K562 (cell line): ENCODE data around the gene ID1. TPM values are rescaled to one million over a fixed set of nuclear protein-coding genes. Genes with fewer than 3 reads are reported as not detected.
A peak's percentile ranks its signal among the peaks of the same experiment; 100 is the strongest.

Source experiments
- ATF6 ChIP-seq: sonication (generic); formaldehyde crosslinking; IDR thresholded peaks from 2 replicates; pipeline ENCODE4 v1.4.0; 2020; ENCODE audit warnings: mild to moderate bottlenecking, missing genetic modification reagents
- CREM ChIP-seq: IDR thresholded peaks from 2 replicates; pipeline ENCODE4 v1.6.1; 2014; ENCODE audit warnings: antibody characterized with exemption, low read depth
- CTBP1 ChIP-seq: fragments of 450-650 bp; IDR thresholded peaks from 2 replicates; pipeline ENCODE4 v1.6.1; 2016; ENCODE audit warnings: borderline replicate concordance
- CTCF ChIP-seq, 3 experiments: IDR thresholded peaks in 2 of 3; conservative IDR thresholded peaks in 1 of 3; 2 replicates each; pipeline ENCODE4 v1.5.1; 2011 to 2012; ENCODE audit warnings: low read length in 3 of 3, mild to moderate bottlenecking in 3 of 3, control low read depth in 2 of 3, improper control_type of control experiment in 1 of 3, inconsistent platforms in 1 of 3, low read depth in 1 of 3, mixed read lengths in 1 of 3, moderate library complexity in 1 of 3; ENCODE audit not compliant: insufficient read depth in 2 of 3
- NFXL1 ChIP-seq: fragments of 450-650 bp; formaldehyde crosslinking; IDR thresholded peaks from 2 replicates; pipeline ENCODE4 v1.4.0; 2021; ENCODE audit warnings: mild to moderate bottlenecking
- POLR2AphosphoS2 ChIP-seq: IDR thresholded peaks from 2 replicates; pipeline ENCODE4 v1.6.1; 2012; ENCODE audit warnings: low read length, improper control_type of control experiment
- RAD21 ChIP-seq, 2 experiments: fragments of 250-450 bp in 1 of 2; fragments of 450-650 bp in 1 of 2; sonication (Bioruptor Pico) in 1 of 2; formaldehyde crosslinking in 1 of 2; IDR thresholded peaks in 1 of 2; conservative IDR thresholded peaks in 1 of 2; 2 replicates each; pipeline versions ENCODE4 v1.4.0 to v1.8.0; 2020 to 2022; ENCODE audit warnings: mild to moderate bottlenecking in 2 of 2, moderate library complexity in 1 of 2
- SMARCE1 ChIP-seq: fragments of 450-650 bp; IDR thresholded peaks from 2 replicates; pipeline ENCODE4 v1.7.1; 2016; ENCODE audit warnings: mild to moderate bottlenecking
- SNAPC5 ChIP-seq: fragments of 250-450 bp; sonication (Bioruptor Pico); IDR thresholded peaks from 2 replicates; pipeline ENCODE4 v1.8.0; 2021; ENCODE audit warnings: moderate library complexity, mild to moderate bottlenecking, inconsistent platforms
- USF2 ChIP-seq: sonication (generic); formaldehyde crosslinking; IDR thresholded peaks from 2 replicates; pipeline ENCODE4 v1.5.0; 2020; ENCODE audit warnings: missing genetic modification reagents
- VEZF1 ChIP-seq: fragments of 200-800 bp; sonication (Bioruptor generic); IDR thresholded peaks from 2 replicates; pipeline ENCODE4 v1.6.1; 2017; ENCODE audit warnings: missing genetic modification characterization, missing compliant biosample characterization
- XRCC5 ChIP-seq: fragments of 200-400 bp; formaldehyde crosslinking; IDR thresholded peaks from 2 replicates; pipeline ENCODE4 v1.6.1; 2017; ENCODE audit warnings: low read depth, mild to moderate bottlenecking, low read length
- ZBTB2 ChIP-seq: fragments of 450-650 bp; IDR thresholded peaks from 2 replicates; pipeline ENCODE4 v1.6.1; 2016; ENCODE audit warnings: antibody characterized with exemption
- ZFX ChIP-seq: sonication (generic); formaldehyde crosslinking; IDR thresholded peaks from 2 replicates; pipeline ENCODE4 v1.8.0; 2022; ENCODE audit warnings: mild to moderate bottlenecking, missing genetic modification reagents, moderate library complexity
- ZNF12 ChIP-seq: sonication (generic); formaldehyde crosslinking; IDR thresholded peaks from 2 replicates; pipeline ENCODE4 v1.4.0; 2020; ENCODE audit warnings: mild to moderate bottlenecking, missing genetic modification reagents
- ZNF384 ChIP-seq: IDR thresholded peaks from 2 replicates; pipeline ENCODE4 v1.6.1; 2012; ENCODE audit warnings: low read depth, low read length, improper control_type of control experiment
- polyA plus RNA-seq, 8 experiments: library from polyadenylated mRNA; depleted of rRNA in 4 of 8; stranded (reverse) in 5 of 8; unstranded in 3 of 8; fragments of >200 nt; fragmentation: Nextera tagmentation in 2 of 8; fragmentation: Illumina TruSeq in 1 of 8; extraction: Ambion mirVana in 2 of 8; extraction: Trizol in 1 of 8; gene quantifications; 2 replicates each; pipeline versions ENCODE4 v1.2.1 to v1.2.3, GENCODE V29; 2011 to 2014; ENCODE audit warnings: inconsistent platforms in 1 of 8, missing spikeins in 1 of 8
- total RNA-seq, 7 experiments: library from RNA; depleted of rRNA in 6 of 7; stranded (reverse); fragments of >200 nt in 6 of 7; fragmentation: Illumina TruSeq in 2 of 7; extraction: Trizol in 2 of 7; gene quantifications; 2 replicates each; pipeline versions ENCODE4 v1.2.1 to v1.2.3, GENCODE V29; 2011 to 2021; ENCODE audit warnings: low replicate concordance in 1 of 7

Gene ID1
- total and polyA plus RNA-seq, 9 of the 15 experiments (the other 6 are each of a cell fraction or from before 2014, with no cell fraction given) = 1.4 to 358 (median 65.0) TPM

- TF ChIP-seq VEZF1 (CRISPR knock-in tag) (peak; percentile 54), SMARCE1 (no peak), CTBP1 (no peak), USF2 (no peak), CTCF (IDR thresholded peaks at IDR 0.05 in 2 of 3, conservative IDR thresholded peaks at IDR 0.05 in 1 of 3; ENCODE audit: insufficient read depth in 2 of 3, low read depth in 1 of 3, low read length in 3 of 3) (peak; percentile 81 to 90 (median 86)), ZNF384 (no peak), ZBTB2 (0 out of 2 replicates have a peak, but pooled peaks have one; percentile 23), POLR2AphosphoS2 (no peak), XRCC5 (0 out of 2 replicates have a peak, but pooled peaks have one; percentile 43), ATF6 (CRISPR knock-in tag) (no peak), CREM (peak; percentile 29; the same call in 1 of the 2 replicates), NFXL1 (no peak), SNAPC5 (CRISPR knock-in tag) (no peak), RAD21 (CRISPR knock-in tag; conservative IDR thresholded peaks at IDR 0.05 in 1 of 2, IDR thresholded peaks at IDR 0.05 in 1 of 2) (peak; percentile 61 to 81), ZFX (CRISPR knock-in tag) (no peak), ZNF12 (CRISPR knock-in tag) (no peak)
Measured at GRCh38 chr20:31569163-31570020, 35.7 kb upstream of the ID1 start (continued).
